NB4 (cell line): Measurements from ENCODE around the gene TMED10.

ENCODE experiments used
- CTCF ChIP-seq: IDR thresholded peaks from one replicate; pipeline ENCODE4 v1.5.1; 2012; ENCODE audit warnings: low read depth, low read length
- MYC ChIP-seq: IDR thresholded peaks from 2 replicates; pipeline ENCODE4 v1.6.1; 2011; ENCODE audit warnings: low read depth, low read length
- POLR2A ChIP-seq: IDR thresholded peaks from 2 replicates; pipeline ENCODE4 v1.6.1; 2011; ENCODE audit warnings: mild to moderate bottlenecking; ENCODE audit not compliant: insufficient read length; ENCODE audit errors: extremely low read depth

DNA sequence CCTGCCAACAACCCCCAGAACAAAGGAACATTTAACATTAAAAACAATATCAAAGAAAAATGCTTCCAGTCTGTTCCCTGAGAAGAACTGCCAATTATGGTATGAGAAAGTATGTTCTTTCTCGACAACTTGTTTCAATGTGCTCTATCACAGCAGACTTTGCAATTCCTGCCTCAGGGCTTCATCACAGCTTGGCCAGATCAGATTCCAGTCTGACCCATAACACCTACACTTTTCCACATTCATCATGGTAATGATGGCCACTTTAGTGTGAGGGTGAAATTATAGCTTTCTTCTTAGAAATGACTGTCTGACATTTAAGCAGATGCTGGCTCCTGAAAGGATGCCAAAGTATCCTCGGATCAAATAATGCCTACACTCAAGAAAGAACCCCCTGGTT is 66.5 kb downstream of the TMED10 start:
- no peak for TF ChIP-seq CTCF
- no peak for TF ChIP-seq POLR2A
- no peak for TF ChIP-seq MYC
